ENCODE data around the gene TSC22D4. TPM values are rescaled to one million over a fixed set of nuclear protein-coding genes. Genes with fewer than 3 reads are reported as not detected.
A peak's percentile ranks its signal among the peaks of the same experiment; 100 is the strongest.

The TSC22D4 gene
- total RNA-seq, 3 donors from 2014 or later, result 45.1 to 65.2 (median 64.8) TPM

GRCh38 chr7:100485471-100485876, 6.5 kb upstream of the TSC22D4 start:
- DNase-seq (peak in 1 of 3 donors; percentile 27), ATAC-seq (no peak)
- Histone ChIP-seq H3K4me1 (ENCODE audit: low read depth) (peaks cover 9% of the 10 kb centered on the region), H3K36me3 (ENCODE audit: low read depth) (no peaks in the 10 kb centered on the region), H3K4me3 (no peak overlapping the region), H3K9me3 (no peaks in the 10 kb centered on the region)
- TF ChIP-seq CTCF (IDR thresholded peaks at IDR 0.05), result no peak
- intact Hi-C loops (cut with DNase I, micrococcal nuclease), result no loop called here

- intact Hi-C loops (cut with DNase I, micrococcal nuclease), result no loop called here
- Histone ChIP-seq H3K4me3 (no peak overlapping the region), H3K9me3 (no peaks in the 10 kb centered on the region), H3K4me1 (ENCODE audit: low read depth) (peaks cover 12% of the 10 kb centered on the region), H3K36me3 (ENCODE audit: low read depth) (no peaks in the 10 kb centered on the region)
- DNase-seq (no peak), ATAC-seq (no peak)
- no peak for TF ChIP-seq CTCF (IDR thresholded peaks at IDR 0.05)
These were observed 5.6 kb upstream of the TSC22D4 start for GRCh38 chr7:100484673-100485045.

- no peaks in the 10 kb centered on the region for H3K36me3 ChIP-seq (ENCODE audit: low read depth)
- peaks cover 17% of the 10 kb centered on the region for H3K4me1 ChIP-seq (ENCODE audit: low read depth)
- TF ChIP-seq CTCF (IDR thresholded peaks at IDR 0.05), result no peak
- H3K4me3 ChIP-seq, result peak within 1 kb of the TSS; percentile 11
- H3K9me3 ChIP-seq, result no peaks in the 10 kb centered on the region
- DNase-seq, result peak; percentile 66 to 82 (median 70)
- intact Hi-C loops (cut with DNase I, micrococcal nuclease), result no loop called here
- peak; percentile 22 for ATAC-seq
These were observed 5.0 kb upstream of the TSC22D4 start, which contains the start of gene NYAP1 for GRCh38 chr7:100483722-100484672. NYAP1 (plus strand) TSS chr7:100483927; CDS start chr7:100485312, 1,385 bp downstream.

- peaks cover 17% of the 10 kb centered on the region for H3K4me1 ChIP-seq (ENCODE audit: low read depth)
- peak overlapping the region; percentile 11 for H3K4me3 ChIP-seq
- intact Hi-C loops (cut with DNase I, micrococcal nuclease), result no loop called here
- H3K36me3 ChIP-seq (ENCODE audit: low read depth), result no peaks in the 10 kb centered on the region
- peak; percentile 77 to 88 (median 82) for DNase-seq
- ATAC-seq, result peak; percentile 68
- peak; percentile 95 for TF ChIP-seq CTCF (IDR thresholded peaks at IDR 0.05)
- no peaks in the 10 kb centered on the region for H3K9me3 ChIP-seq
These were observed 4.2 kb upstream of the TSC22D4 start for GRCh38 chr7:100483090-100483721.

GRCh38 chr7:100482728-100483089, 3.7 kb upstream of the TSC22D4 start:
- no peak for DNase-seq
- peaks cover 17% of the 10 kb centered on the region for H3K4me1 ChIP-seq (ENCODE audit: low read depth)
- TF ChIP-seq CTCF (IDR thresholded peaks at IDR 0.05), result no peak
- intact Hi-C loops (cut with DNase I, micrococcal nuclease), result no loop called here
- H3K9me3 ChIP-seq, result no peaks in the 10 kb centered on the region
- no peaks in the 10 kb centered on the region for H3K36me3 ChIP-seq (ENCODE audit: low read depth)
- no peak overlapping the region for H3K4me3 ChIP-seq
- ATAC-seq, result no peak
